GM15510 (cell line): ENCODE results near the gene MS4A7.

ENCODE experiments used
- POLR2A ChIP-seq: IDR thresholded peaks from 3 replicates; pipeline ENCODE4 v1.6.1; 2011; ENCODE audit warnings: borderline replicate concordance; ENCODE audit not compliant: insufficient read length; ENCODE audit errors: extremely low read depth

The MS4A7 gene

GRCh38 chr11:60363542-60364470 lies 14.5 kb upstream of the MS4A7 start:
- TF ChIP-seq POLR2A, result no peak

- no peak for TF ChIP-seq POLR2A
Observed at GRCh38 chr11:60367009-60367408, 11.3 kb upstream of the MS4A7 start.

GRCh38 chr11:60367896-60368295 lies 10.4 kb upstream of the MS4A7 start:
- no peak for TF ChIP-seq POLR2A

- no peak for TF ChIP-seq POLR2A
Observed at GRCh38 chr11:60370252-60370810, 8.0 kb upstream of the MS4A7 start.

- no peak for TF ChIP-seq POLR2A
Observed at GRCh38 chr11:60370811-60371298, 7.5 kb upstream of the MS4A7 start.

- TF ChIP-seq POLR2A, result no peak
Observed at GRCh38 chr11:60371386-60371785, 6.9 kb upstream of the MS4A7 start.

GRCh38 chr11:60371854-60372253 lies 6.5 kb upstream of the MS4A7 start:
- TF ChIP-seq POLR2A, result no peak

- no peak for TF ChIP-seq POLR2A
Observed at GRCh38 chr11:60372767-60373166, 5.6 kb upstream of the MS4A7 start.

- no peak for TF ChIP-seq POLR2A
Observed at GRCh38 chr11:60375316-60375715, 3.0 kb upstream of the MS4A7 start.

GRCh38 chr11:60376601-60377000 lies 1.7 kb upstream of the MS4A7 start:
- TF ChIP-seq POLR2A, result no peak

- TF ChIP-seq POLR2A, result no peak
Observed at GRCh38 chr11:60377401-60378136, 763 bp upstream of the MS4A7 start.

GRCh38 chr11:60389279-60389910 lies 11.1 kb downstream of the MS4A7 start:
- TF ChIP-seq POLR2A, result no peak

- no peak for TF ChIP-seq POLR2A
Observed at GRCh38 chr11:60390419-60390818, 12.1 kb downstream of the MS4A7 start.

- TF ChIP-seq POLR2A, result no peak
Observed at GRCh38 chr11:60392361-60392760, 14.0 kb downstream of the MS4A7 start.

- no peak for TF ChIP-seq POLR2A
Observed at GRCh38 chr11:60393016-60393415, 14.7 kb downstream of the MS4A7 start.
